ENCODE measurements around the gene FLT4.

FLT4 gene

GRCh38 chr5:180586870-180587269 lies 62.5 kb downstream of the FLT4 start:
- no peak for DNase-seq

- no peak for DNase-seq
Observed at GRCh38 chr5:180586204-180586603, 63.2 kb downstream of the FLT4 start.

- DNase-seq: no peak
Observed at GRCh38 chr5:180583738-180584137, 65.7 kb downstream of the FLT4 start.

- no peak for DNase-seq
Observed at GRCh38 chr5:180580681-180581080, 68.7 kb downstream of the FLT4 start.

- no peak for DNase-seq
Observed at GRCh38 chr5:180575571-180575970, 73.8 kb downstream of the FLT4 start.

DNA sequence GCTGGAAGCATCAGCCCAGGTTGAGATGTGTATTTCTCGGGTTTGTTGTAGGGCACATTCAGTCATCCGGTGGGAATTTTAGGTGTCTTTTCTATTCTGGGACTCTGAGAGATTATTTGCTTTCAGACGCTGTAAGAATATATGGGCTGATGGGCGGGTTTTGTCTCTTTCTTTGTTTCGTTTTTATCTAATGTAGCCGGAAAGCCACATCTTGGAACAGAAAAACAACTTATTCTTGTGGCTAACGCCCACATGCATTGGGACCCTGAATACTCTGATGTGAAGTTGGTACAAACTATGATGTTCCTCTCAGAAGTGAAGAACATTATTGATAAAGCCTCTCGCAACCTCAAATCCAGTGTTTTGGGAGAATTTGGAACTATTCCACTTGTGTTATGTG lies 80.5 kb downstream of the FLT4 start:
- no peak for DNase-seq

- DNase-seq: no peak
Observed at GRCh38 chr5:180563994-180564393, 85.4 kb downstream of the FLT4 start.

DNA sequence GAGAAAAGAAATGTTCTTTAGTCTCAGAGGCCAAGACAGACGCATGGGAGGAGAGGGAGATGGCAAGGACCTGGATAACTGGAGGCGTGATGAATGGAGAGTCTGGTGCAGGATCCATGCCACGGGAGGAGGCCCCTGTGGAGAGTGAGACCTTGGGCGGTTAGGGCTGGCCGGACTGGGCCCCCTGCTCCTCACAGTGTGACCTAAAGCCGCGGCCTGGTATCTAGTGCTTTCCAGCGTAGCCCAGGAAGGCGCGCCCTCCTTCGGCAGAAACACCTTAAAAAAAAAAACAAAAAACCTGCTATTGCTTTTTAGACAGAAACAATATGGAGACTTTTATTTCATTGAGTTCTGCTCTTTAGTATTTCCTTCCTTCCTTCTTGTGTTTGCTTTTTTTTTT lies 91.2 kb downstream of the FLT4 start:
- no peak for DNase-seq

DNA sequence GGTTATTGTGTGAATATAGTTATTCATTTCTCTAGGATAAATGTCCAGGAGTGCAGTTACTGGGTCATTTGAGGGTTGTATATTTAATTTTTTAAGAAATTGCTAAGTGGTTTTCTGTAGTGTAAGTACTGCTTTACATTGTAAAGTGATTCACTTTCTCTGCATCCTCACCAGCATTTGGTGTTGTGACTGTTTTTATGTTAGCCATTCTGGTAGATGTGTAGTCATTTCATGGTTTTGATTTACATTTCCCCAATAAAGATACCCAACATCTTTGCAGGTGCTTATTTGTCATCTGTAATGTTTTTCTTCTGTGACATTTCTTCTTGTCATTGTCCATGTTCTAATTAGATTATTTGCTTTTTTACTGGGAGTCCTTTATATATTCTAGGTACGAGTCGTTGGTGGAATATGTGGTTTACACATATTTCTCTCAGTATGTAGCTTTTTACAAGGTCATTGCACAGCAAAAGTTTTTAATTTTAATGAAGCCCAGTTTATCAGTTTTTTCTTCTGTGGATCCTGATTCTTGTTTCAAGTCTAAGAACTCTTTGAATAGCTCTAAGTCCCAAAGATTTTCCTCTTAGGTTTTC lies 92.1 kb downstream of the FLT4 start:
- no peak for DNase-seq

- no peak for DNase-seq
Observed at GRCh38 chr5:180555168-180555921, 94.1 kb downstream of the FLT4 start.

- no peak for DNase-seq
Observed at GRCh38 chr5:180553530-180553929, 95.9 kb downstream of the FLT4 start.

All from NCI-H2171 treated with DMSO at 0.1 percent for 48 hours (cell line).